ENCODE results near the gene LMX1A. TPM values are rescaled to one million over a fixed set of nuclear protein-coding genes. Genes with fewer than 3 reads are reported as not detected.

Gene LMX1A
- polyA plus RNA-seq, 2 of the 4 experiments (the other 2 are of a cell fraction): not detected

- POLR2A ChIA-PET: no interaction called here
- CTCF ChIA-PET: interaction anchor here (1.5 kb wide), 1 partner anchor 38 kb away, joined by 6 read pairs; no protein-coding TSS in a partner anchor
- Histone ChIP-seq H3K4me2 (no peak overlapping the region), H3K4me3 (no peak overlapping the region), H3K9me3 (no peaks in the 10 kb centered on the region), H3K27ac (no peak overlapping the region), H3K4me1 (no peaks in the 10 kb centered on the region)
- no peak for DNase-seq (ENCODE audit: low read depth in 1 of 2, low spot score in 1 of 2)
- 11% methylated on average over 5 of the region's 5 CpGs for WGBS (ENCODE audit: missing lambda C conversion rate)
- no peak for TF ChIP-seq HOXB13 (CRISPR knock-in tag; IDR thresholded peaks at IDR 0.05; ENCODE audit: low read depth)
- TF ChIP-seq CBX8 (IDR thresholded peaks at IDR 0.05): no peak
- no peak for TF ChIP-seq KDM5A (IDR thresholded peaks at IDR 0.05)
- TF ChIP-seq MAX (IDR thresholded peaks at IDR 0.05): no peak
- TF ChIP-seq ZSCAN20 (CRISPR knock-in tag; IDR thresholded peaks at IDR 0.05): no peak
- no peak for TF ChIP-seq NR3C1 (IDR thresholded peaks at IDR 0.05)
- no peak for TF ChIP-seq ATOH8 (CRISPR knock-in tag; IDR thresholded peaks at IDR 0.05; ENCODE audit: low read depth)
- no peak for TF ChIP-seq ZC3H11A (IDR thresholded peaks at IDR 0.05)
- no peak for TF ChIP-seq HDAC2 (IDR thresholded peaks at IDR 0.05)
- TF ChIP-seq BCL3 (IDR thresholded peaks at IDR 0.05): no peak
- no peak for TF ChIP-seq CTCF (IDR thresholded peaks at IDR 0.05)
- no peak for FAIRE-seq
- ATAC-seq: no peak
Observed at GRCh38 chr1:165329104-165329503, 27.4 kb downstream of the LMX1A start.

GRCh38 chr1:165328136-165328535 is 28.4 kb downstream of the LMX1A start:
- POLR2A ChIA-PET: no interaction called here
- ATAC-seq: no peak
- FAIRE-seq: no peak

More at GRCh38 chr1:165328136-165328535, 28.4 kb downstream of the LMX1A start:
- Histone ChIP-seq H3K4me2 (no peak overlapping the region), H3K27ac (no peak overlapping the region), H3K4me3 (no peak overlapping the region), H3K9me3 (no peaks in the 10 kb centered on the region), H3K4me1 (no peaks in the 10 kb centered on the region)
- DNase-seq (ENCODE audit: low read depth in 1 of 2, low spot score in 1 of 2): no peak
- 9% methylated on average over 3 of the region's 3 CpGs for WGBS (ENCODE audit: missing lambda C conversion rate)
- TF ChIP-seq EHF (CRISPR knock-in tag; IDR thresholded peaks at IDR 0.05) (no peak), HOXB5 (CRISPR knock-in tag; IDR thresholded peaks at IDR 0.05) (no peak), MAZ (IDR thresholded peaks at IDR 0.05; ENCODE audit: borderline replicate concordance, low read depth, low read length) (no peak), NPAS2 (CRISPR knock-in tag; IDR thresholded peaks at IDR 0.05; ENCODE audit: borderline replicate concordance) (no peak), CEBPB (IDR thresholded peaks at IDR 0.05) (no peak), BCL3 (IDR thresholded peaks at IDR 0.05) (no peak), GATA3 (IDR thresholded peaks at IDR 0.05; ENCODE audit: borderline replicate concordance) (no peak), HDAC2 (IDR thresholded peaks at IDR 0.05) (no peak), RAD21 (conservative IDR thresholded peaks at IDR 0.05 in 1 of 2, IDR thresholded peaks at IDR 0.05 in 1 of 2) (no peak), CHD2 (IDR thresholded peaks at IDR 0.05; ENCODE audit: low read length, partially characterized antibody) (no peak), KDM1A (IDR thresholded peaks at IDR 0.05; ENCODE audit: low read depth) (no peak), SMC3 (IDR thresholded peaks at IDR 0.05) (no peak), HES2 (IDR thresholded peaks at IDR 0.05) (no peak), JUNB (IDR thresholded peaks at IDR 0.05) (no peak), HMGXB4 (CRISPR knock-in tag; IDR thresholded peaks at IDR 0.05; ENCODE audit: borderline replicate concordance) (no peak), RNF2 (IDR thresholded peaks at IDR 0.05; ENCODE audit: borderline replicate concordance, low read depth) (no peak), HOXB13 (CRISPR knock-in tag; IDR thresholded peaks at IDR 0.05; ENCODE audit: low read depth) (no peak), FOSB (CRISPR knock-in tag; IDR thresholded peaks at IDR 0.05) (no peak)
- CTCF ChIA-PET: interaction anchor here (1.5 kb wide), 1 partner anchor 39 kb away, joined by 6 read pairs; no protein-coding TSS in a partner anchor

Measured in A549 (cell line).